WTC11 (cell line): ENCODE measurements around the gene RAB35. TPM values are rescaled to one million over a fixed set of nuclear protein-coding genes. Genes with fewer than 3 reads are reported as not detected.
A peak's percentile ranks its signal among the peaks of the same experiment; 100 is the strongest.

ENCODE experiments used
- ATAC-seq: fragments of 200-7000 bp; cut with Tn5 transposase; 2 replicates; pipeline ENCODE4 v1.10.0; 2021; ENCODE audit warnings: mild to moderate bottlenecking, moderate library complexity
- CTCF ChIA-PET: fragments of 300-600 bp; sonication (Branson Sonifier 250); formaldehyde crosslinking; loops from one replicate; lab custom pipeline; 2021; ENCODE audit warnings: antibody characterized with exemption; lab: Charles Lee
- POLR2A ChIA-PET: fragments of 350-600 bp; sonication (Branson Sonifier 250); formaldehyde crosslinking; loops from one replicate; lab custom pipeline; 2021; ENCODE audit warnings: antibody characterized with exemption; lab: Charles Lee
- DNase-seq: peaks from one replicate; pipeline ENCODE4 v3.0.0; 2021; ENCODE audit warnings: low spot score
- H3K27ac Mint-ChIP-seq: 2 replicates; pipeline ENCODE4 v1.8.0; 2021; ENCODE audit warnings: mixed read lengths
- H3K27me3 Mint-ChIP-seq: 2 replicates; pipeline ENCODE4 v1.8.0; 2021; ENCODE audit warnings: low read depth, mild to moderate bottlenecking, moderate library complexity, mixed read lengths
- H3K36me3 Mint-ChIP-seq: 2 replicates; pipeline ENCODE4 v1.8.0; 2021; ENCODE audit warnings: mixed read lengths
- H3K4me1 Mint-ChIP-seq: 2 replicates; pipeline ENCODE4 v1.8.0; 2022; ENCODE audit warnings: mixed read lengths
- H3K4me3 Mint-ChIP-seq: 2 replicates; pipeline ENCODE4 v1.8.0; 2021; ENCODE audit warnings: mild to moderate bottlenecking, moderate library complexity, mixed read lengths
- H3K9me3 Mint-ChIP-seq: 2 replicates; pipeline ENCODE4 v1.8.0; 2021; ENCODE audit warnings: mixed read lengths
- CBFB ChIP-seq: sonication (generic); formaldehyde crosslinking; IDR thresholded peaks from 2 replicates; pipeline ENCODE4 v1.8.1; 2022; ENCODE audit warnings: mild to moderate bottlenecking, low read depth, missing genetic modification reagents
- CREM ChIP-seq: sonication (generic); formaldehyde crosslinking; IDR thresholded peaks from 2 replicates; pipeline ENCODE4 v1.8.1; 2022; ENCODE audit warnings: mild to moderate bottlenecking, missing genetic modification reagents, moderate library complexity
- ETV6 ChIP-seq: sonication (generic); formaldehyde crosslinking; IDR thresholded peaks from 2 replicates; pipeline ENCODE4 v1.8.1; 2022; ENCODE audit warnings: mild to moderate bottlenecking, missing genetic modification reagents
- GABPB1 ChIP-seq: sonication (generic); formaldehyde crosslinking; IDR thresholded peaks from 2 replicates; pipeline ENCODE4 v1.8.1; 2023; ENCODE audit warnings: mild to moderate bottlenecking, missing genetic modification reagents
- HMGA2 ChIP-seq: fragments of 250-450 bp; sonication (Bioruptor Pico); IDR thresholded peaks from 2 replicates; pipeline ENCODE4 v1.4.0; 2021; ENCODE audit warnings: mild to moderate bottlenecking, moderate library complexity
- IRF2 ChIP-seq: sonication (generic); formaldehyde crosslinking; IDR thresholded peaks from 2 replicates; pipeline ENCODE4 v1.8.0; 2022; ENCODE audit warnings: low read depth, missing genetic modification reagents, borderline replicate concordance
- JAZF1 ChIP-seq: fragments of 250-450 bp; sonication (Bioruptor Pico); IDR thresholded peaks from 2 replicates; pipeline ENCODE4 v1.9.0; 2021; ENCODE audit warnings: moderate library complexity, mild to moderate bottlenecking, inconsistent platforms
- NFE2L1 ChIP-seq: sonication (generic); formaldehyde crosslinking; IDR thresholded peaks from 2 replicates; pipeline ENCODE4 v1.8.1; 2023; ENCODE audit warnings: missing genetic modification reagents
- NFYB ChIP-seq: sonication (generic); formaldehyde crosslinking; conservative IDR thresholded peaks from 2 replicates; pipeline ENCODE4 v1.8.0; 2022; ENCODE audit warnings: low read depth, missing genetic modification reagents
- NR2C2 ChIP-seq: sonication (generic); formaldehyde crosslinking; IDR thresholded peaks from 2 replicates; pipeline ENCODE4 v1.8.0; 2022; ENCODE audit warnings: mild to moderate bottlenecking, missing genetic modification reagents
- NR3C1 ChIP-seq: sonication (generic); formaldehyde crosslinking; conservative IDR thresholded peaks from 2 replicates; pipeline ENCODE4 v1.8.1; 2023; ENCODE audit warnings: low read depth, mild to moderate bottlenecking, missing genetic modification reagents
- RELA ChIP-seq: sonication (generic); formaldehyde crosslinking; IDR thresholded peaks from 2 replicates; pipeline ENCODE4 v1.8.1; 2022; ENCODE audit warnings: missing genetic modification reagents, mild to moderate bottlenecking, borderline replicate concordance
- RORB ChIP-seq: fragments of 250-450 bp; sonication (Bioruptor Pico); IDR thresholded peaks from 2 replicates; pipeline ENCODE4 v1.9.0; 2021; ENCODE audit warnings: mild to moderate bottlenecking
- SMAD4 ChIP-seq: sonication (generic); formaldehyde crosslinking; IDR thresholded peaks from 2 replicates; pipeline ENCODE4 v1.8.0; 2022; ENCODE audit warnings: mild to moderate bottlenecking, missing genetic modification reagents
- TEAD4 ChIP-seq: sonication (generic); formaldehyde crosslinking; IDR thresholded peaks from 2 replicates; pipeline ENCODE4 v1.8.0; 2022; ENCODE audit warnings: mild to moderate bottlenecking, missing genetic modification reagents
- ZBTB21 ChIP-seq: sonication (generic); formaldehyde crosslinking; IDR thresholded peaks from 2 replicates; pipeline ENCODE4 v1.8.1; 2023; ENCODE audit warnings: mild to moderate bottlenecking, missing genetic modification reagents, borderline replicate concordance
- ZNF138 ChIP-seq: sonication (generic); formaldehyde crosslinking; conservative IDR thresholded peaks from 2 replicates; pipeline ENCODE4 v1.8.1; 2022; ENCODE audit warnings: mild to moderate bottlenecking, moderate library complexity, missing genetic modification reagents
- ZNF232 ChIP-seq: sonication (generic); formaldehyde crosslinking; IDR thresholded peaks from 2 replicates; pipeline ENCODE4 v1.8.0; 2022; ENCODE audit warnings: mild to moderate bottlenecking, missing genetic modification reagents
- total RNA-seq: library from RNA; stranded (reverse); gene quantifications from 3 replicates; pipeline ENCODE4 v1.2.3, GENCODE V29; 2021
- TF ChIP-seq, protein P1 (sequence below): sonication (generic); formaldehyde crosslinking; IDR thresholded peaks from 2 replicates; pipeline ENCODE4 v1.8.1; 2023; ENCODE audit warnings: mild to moderate bottlenecking, moderate library complexity, missing genetic modification reagents
- TF ChIP-seq, protein P2 (sequence below): sonication (generic); formaldehyde crosslinking; IDR thresholded peaks from 2 replicates; pipeline ENCODE4 v1.8.1; 2023; ENCODE audit warnings: mild to moderate bottlenecking, missing genetic modification reagents
- TF ChIP-seq, protein P3 (sequence below): sonication (generic); formaldehyde crosslinking; IDR thresholded peaks from 2 replicates; pipeline ENCODE4 v1.8.1; 2022; ENCODE audit warnings: low read depth, missing genetic modification reagents, borderline replicate concordance
- TF ChIP-seq, protein P4 (sequence below): sonication (generic); formaldehyde crosslinking; IDR thresholded peaks from 2 replicates; pipeline ENCODE4 v1.8.0; 2022; ENCODE audit warnings: mild to moderate bottlenecking, missing genetic modification reagents
- TF ChIP-seq, protein P5 (sequence below): fragments of 250-450 bp; sonication (Bioruptor Pico); IDR thresholded peaks from 2 replicates; pipeline ENCODE4 v2.1.2; 2022; ENCODE audit warnings: mild to moderate bottlenecking, moderate library complexity
- TF ChIP-seq, protein P6 (sequence below): sonication (generic); formaldehyde crosslinking; IDR thresholded peaks from 2 replicates; pipeline ENCODE4 v1.8.0; 2023; ENCODE audit warnings: mild to moderate bottlenecking, missing genetic modification reagents
- TF ChIP-seq, protein P7 (sequence below): fragments of 250-450 bp; sonication (Bioruptor Pico); conservative IDR thresholded peaks from 2 replicates; pipeline ENCODE4 v1.9.0; 2021; ENCODE audit warnings: mild to moderate bottlenecking

RAB35 gene
- total RNA-seq, 1 experiment from 2014 or later, result 44.5 TPM

DNA sequence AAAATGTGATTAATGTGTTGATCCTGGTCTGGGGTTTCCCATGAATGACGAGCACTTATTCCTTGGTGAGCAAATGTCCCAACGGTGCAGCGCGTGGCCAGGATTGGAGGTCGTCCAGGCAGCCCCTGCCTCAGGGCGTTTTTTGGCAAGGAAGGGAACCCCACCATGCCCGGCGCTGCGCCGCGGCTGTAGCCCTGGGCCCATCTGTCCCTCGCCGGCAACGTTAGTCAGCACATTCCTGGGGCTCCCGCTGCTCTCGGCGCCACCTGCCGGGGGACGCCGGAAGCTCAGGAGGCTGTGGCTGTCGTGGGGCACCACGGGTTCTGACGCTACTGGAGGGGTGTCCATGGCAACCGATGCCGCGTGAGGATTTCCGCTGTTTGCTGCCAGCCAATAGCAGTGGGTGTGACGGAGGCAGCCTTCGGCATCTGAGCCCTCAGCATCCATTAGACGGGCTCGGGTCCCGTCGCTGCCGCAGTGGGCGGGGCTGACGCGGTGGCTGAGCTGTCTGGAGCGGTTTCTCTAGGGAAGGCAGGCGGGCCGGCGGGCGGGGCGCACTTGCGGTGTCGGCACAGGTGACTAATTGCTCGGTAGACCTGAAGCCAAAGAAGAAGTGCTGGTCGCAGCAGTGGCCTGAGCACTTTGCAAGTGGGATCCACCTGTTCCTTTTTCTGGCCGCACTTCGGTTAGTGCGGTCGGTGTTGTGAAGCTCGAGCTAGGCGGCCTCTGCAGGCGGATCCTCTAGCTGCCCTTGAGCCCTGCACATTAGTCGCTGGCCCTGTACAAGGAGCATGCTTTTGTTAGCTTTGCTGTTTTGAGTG, 29.5 kb downstream of the RAB35 start:
- Mint-ChIP-seq H3K27me3 (no peaks in the 10 kb centered on the region), H3K9me3 (no peaks in the 10 kb centered on the region), H3K4me3 (peak overlapping the region; percentile 66), H3K4me1 (peaks cover 33% of the 10 kb centered on the region), H3K36me3 (peaks cover 7% of the 10 kb centered on the region), H3K27ac (peak overlapping the region; percentile 98)
- ChIA-PET POLR2A (interaction anchor here (0.8 to 1.5 kb wide), 5 partner anchors 22 to 98 kb away, joined by 3 to 23 read pairs (median 5); partner anchors contain the start of genes BICDL1 and RAB35), CTCF (interaction anchor here (0.6 to 1.9 kb wide), 28 partner anchors 9 to 420 kb away, joined by 3 to 48 read pairs (median 3); partner anchors contain the start of genes BICDL1, PRKAB1, RAB35 and SIRT4)
- ATAC-seq (peak; percentile 95), DNase-seq (peak; percentile 100)
- TF ChIP-seq ZNF232, result peak; percentile 91
- TF ChIP-seq CBFB (CRISPR knock-in tag), result no peak
- TF ChIP-seq, protein P1, sequence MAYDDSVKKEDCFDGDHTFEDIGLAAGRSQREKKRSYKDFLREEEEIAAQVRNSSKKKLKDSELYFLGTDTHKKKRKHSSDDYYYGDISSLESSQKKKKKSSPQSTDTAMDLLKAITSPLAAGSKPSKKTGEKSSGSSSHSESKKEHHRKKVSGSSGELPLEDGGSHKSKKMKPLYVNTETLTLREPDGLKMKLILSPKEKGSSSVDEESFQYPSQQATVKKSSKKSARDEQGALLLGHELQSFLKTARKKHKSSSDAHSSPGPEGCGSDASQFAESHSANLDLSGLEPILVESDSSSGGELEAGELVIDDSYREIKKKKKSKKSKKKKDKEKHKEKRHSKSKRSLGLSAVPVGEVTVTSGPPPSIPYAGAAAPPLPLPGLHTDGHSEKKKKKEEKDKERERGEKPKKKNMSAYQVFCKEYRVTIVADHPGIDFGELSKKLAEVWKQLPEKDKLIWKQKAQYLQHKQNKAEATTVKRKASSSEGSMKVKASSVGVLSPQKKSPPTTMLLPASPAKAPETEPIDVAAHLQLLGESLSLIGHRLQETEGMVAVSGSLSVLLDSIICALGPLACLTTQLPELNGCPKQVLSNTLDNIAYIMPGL, result peak; percentile 90
- TF ChIP-seq, protein P2, sequence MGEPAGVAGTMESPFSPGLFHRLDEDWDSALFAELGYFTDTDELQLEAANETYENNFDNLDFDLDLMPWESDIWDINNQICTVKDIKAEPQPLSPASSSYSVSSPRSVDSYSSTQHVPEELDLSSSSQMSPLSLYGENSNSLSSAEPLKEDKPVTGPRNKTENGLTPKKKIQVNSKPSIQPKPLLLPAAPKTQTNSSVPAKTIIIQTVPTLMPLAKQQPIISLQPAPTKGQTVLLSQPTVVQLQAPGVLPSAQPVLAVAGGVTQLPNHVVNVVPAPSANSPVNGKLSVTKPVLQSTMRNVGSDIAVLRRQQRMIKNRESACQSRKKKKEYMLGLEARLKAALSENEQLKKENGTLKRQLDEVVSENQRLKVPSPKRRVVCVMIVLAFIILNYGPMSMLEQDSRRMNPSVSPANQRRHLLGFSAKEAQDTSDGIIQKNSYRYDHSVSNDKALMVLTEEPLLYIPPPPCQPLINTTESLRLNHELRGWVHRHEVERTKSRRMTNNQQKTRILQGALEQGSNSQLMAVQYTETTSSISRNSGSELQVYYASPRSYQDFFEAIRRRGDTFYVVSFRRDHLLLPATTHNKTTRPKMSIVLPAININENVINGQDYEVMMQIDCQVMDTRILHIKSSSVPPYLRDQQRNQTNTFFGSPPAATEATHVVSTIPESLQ (CRISPR knock-in tag), result no peak
- TF ChIP-seq NR3C1 (CRISPR knock-in tag), result no peak
- TF ChIP-seq, protein P3, sequence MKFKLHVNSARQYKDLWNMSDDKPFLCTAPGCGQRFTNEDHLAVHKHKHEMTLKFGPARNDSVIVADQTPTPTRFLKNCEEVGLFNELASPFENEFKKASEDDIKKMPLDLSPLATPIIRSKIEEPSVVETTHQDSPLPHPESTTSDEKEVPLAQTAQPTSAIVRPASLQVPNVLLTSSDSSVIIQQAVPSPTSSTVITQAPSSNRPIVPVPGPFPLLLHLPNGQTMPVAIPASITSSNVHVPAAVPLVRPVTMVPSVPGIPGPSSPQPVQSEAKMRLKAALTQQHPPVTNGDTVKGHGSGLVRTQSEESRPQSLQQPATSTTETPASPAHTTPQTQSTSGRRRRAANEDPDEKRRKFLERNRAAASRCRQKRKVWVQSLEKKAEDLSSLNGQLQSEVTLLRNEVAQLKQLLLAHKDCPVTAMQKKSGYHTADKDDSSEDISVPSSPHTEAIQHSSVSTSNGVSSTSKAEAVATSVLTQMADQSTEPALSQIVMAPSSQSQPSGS, result no peak
- TF ChIP-seq SMAD4 (CRISPR knock-in tag), result no peak
- no peak for TF ChIP-seq RORB (CRISPR knock-in tag)
- no peak for TF ChIP-seq NR2C2 (CRISPR knock-in tag)
- no peak for TF ChIP-seq IRF2 (CRISPR knock-in tag)
- TF ChIP-seq JAZF1 (CRISPR knock-in tag), result no peak
- TF ChIP-seq NFE2L1 (CRISPR knock-in tag), result peak; percentile 100
- peak; percentile 72 for TF ChIP-seq CREM (CRISPR knock-in tag)
- peak; percentile 95 for TF ChIP-seq ETV6 (CRISPR knock-in tag)
- peak; percentile 60; the same call in 1 of the 2 replicates for TF ChIP-seq ZBTB21
- TF ChIP-seq, protein P4, sequence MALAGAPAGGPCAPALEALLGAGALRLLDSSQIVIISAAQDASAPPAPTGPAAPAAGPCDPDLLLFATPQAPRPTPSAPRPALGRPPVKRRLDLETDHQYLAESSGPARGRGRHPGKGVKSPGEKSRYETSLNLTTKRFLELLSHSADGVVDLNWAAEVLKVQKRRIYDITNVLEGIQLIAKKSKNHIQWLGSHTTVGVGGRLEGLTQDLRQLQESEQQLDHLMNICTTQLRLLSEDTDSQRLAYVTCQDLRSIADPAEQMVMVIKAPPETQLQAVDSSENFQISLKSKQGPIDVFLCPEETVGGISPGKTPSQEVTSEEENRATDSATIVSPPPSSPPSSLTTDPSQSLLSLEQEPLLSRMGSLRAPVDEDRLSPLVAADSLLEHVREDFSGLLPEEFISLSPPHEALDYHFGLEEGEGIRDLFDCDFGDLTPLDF (CRISPR knock-in tag), result no peak
- peak; percentile 21; the same call in 1 of the 2 replicates for TF ChIP-seq RELA (CRISPR knock-in tag)
- peak; percentile 98 for TF ChIP-seq TEAD4
- TF ChIP-seq, protein P5, sequence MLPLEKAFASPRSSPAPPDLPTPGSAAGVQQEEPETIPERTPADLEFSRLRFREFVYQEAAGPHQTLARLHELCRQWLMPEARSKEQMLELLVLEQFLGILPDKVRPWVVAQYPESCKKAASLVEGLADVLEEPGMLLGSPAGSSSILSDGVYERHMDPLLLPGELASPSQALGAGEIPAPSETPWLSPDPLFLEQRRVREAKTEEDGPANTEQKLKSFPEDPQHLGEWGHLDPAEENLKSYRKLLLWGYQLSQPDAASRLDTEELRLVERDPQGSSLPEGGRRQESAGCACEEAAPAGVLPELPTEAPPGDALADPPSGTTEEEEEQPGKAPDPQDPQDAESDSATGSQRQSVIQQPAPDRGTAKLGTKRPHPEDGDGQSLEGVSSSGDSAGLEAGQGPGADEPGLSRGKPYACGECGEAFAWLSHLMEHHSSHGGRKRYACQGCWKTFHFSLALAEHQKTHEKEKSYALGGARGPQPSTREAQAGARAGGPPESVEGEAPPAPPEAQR (CRISPR knock-in tag), result no peak
- TF ChIP-seq HMGA2, result no peak
- TF ChIP-seq, protein P6, sequence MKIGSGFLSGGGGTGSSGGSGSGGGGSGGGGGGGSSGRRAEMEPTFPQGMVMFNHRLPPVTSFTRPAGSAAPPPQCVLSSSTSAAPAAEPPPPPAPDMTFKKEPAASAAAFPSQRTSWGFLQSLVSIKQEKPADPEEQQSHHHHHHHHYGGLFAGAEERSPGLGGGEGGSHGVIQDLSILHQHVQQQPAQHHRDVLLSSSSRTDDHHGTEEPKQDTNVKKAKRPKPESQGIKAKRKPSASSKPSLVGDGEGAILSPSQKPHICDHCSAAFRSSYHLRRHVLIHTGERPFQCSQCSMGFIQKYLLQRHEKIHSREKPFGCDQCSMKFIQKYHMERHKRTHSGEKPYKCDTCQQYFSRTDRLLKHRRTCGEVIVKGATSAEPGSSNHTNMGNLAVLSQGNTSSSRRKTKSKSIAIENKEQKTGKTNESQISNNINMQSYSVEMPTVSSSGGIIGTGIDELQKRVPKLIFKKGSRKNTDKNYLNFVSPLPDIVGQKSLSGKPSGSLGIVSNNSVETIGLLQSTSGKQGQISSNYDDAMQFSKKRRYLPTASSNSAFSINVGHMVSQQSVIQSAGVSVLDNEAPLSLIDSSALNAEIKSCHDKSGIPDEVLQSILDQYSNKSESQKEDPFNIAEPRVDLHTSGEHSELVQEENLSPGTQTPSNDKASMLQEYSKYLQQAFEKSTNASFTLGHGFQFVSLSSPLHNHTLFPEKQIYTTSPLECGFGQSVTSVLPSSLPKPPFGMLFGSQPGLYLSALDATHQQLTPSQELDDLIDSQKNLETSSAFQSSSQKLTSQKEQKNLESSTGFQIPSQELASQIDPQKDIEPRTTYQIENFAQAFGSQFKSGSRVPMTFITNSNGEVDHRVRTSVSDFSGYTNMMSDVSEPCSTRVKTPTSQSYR (CRISPR knock-in tag), result no peak
- TF ChIP-seq, protein P7, sequence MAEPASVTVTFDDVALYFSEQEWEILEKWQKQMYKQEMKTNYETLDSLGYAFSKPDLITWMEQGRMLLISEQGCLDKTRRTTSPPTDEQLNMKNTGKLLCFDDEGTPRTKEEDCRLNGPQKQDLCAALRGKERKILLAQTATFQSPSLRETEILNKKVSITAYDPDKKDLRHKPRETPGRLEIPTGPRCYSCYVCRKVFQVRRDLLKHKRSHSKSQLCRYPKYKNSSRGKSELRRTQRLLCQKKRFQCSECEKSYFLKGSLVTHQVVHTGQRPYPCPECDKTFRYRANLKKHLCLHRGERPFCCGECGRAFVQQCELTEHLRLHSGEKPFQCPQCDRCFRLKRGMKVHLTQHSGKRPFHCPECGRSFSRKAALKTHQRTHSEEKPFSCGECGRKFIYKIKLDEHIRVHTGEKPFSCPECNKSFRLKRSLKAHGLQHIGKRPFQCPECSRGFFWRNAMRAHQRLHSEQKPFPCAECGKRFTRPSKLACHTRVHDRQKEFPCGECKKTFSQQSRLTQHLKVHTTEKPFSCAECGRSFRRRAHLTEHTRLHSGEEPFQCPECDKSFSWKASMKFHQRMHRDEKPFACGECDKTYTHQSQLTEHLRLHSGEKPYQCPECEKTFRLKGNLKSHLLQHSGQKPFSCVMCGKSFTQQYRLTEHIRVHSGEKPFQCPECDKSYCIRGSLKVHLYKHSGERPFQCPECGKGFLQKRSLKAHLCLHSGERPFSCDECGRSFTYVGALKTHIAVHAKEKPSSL (CRISPR knock-in tag), result no peak
- peak; percentile 68 for TF ChIP-seq GABPB1 (CRISPR knock-in tag)
- no peak for TF ChIP-seq ZNF138 (CRISPR knock-in tag)
- peak; percentile 83 for TF ChIP-seq NFYB (CRISPR knock-in tag)
